Ovary (tissue), 3 donors: ENCODE results near the gene ZNF326.

Experiments used
- POLR2A ChIP-seq: fragments of 450-650 bp; IDR thresholded peaks from one replicate; pipeline ENCODE4 v1.6.1; 2017; ENCODE audit warnings: antibody characterized with exemption, mild to moderate bottlenecking, moderate library complexity
- TF ChIP-seq, protein P1 (sequence below), 3 donors: fragments of 450-650 bp in 2 of 3; fragments of 200-600 bp in 1 of 3; IDR thresholded peaks; one replicate each; pipeline versions ENCODE4 v1.5.1 to v1.8.0; 2016 to 2022; ENCODE audit warnings: antibody characterized with exemption in 3 of 3, mild to moderate bottlenecking in 1 of 3
- donor health status: DM: no; HTN: no; CAD: no.

DNA sequence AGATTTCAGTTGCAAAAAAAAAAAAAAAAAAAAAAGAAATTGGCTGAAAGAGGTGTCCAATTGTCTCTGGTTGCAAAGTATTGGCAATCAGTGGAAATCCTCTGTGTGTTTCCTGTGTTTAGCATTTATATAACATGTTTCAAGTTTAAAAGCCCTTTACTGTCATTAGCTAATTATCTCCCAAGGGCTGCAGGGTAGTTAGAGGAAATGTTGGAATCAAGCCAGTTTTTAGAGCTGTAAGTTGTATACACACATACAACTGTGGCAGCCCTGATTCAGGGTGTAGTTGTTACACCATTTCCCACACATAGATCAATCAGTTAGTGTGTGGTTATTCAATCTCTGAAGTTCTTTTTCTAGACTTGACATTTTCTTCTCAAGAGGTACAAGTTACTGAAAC, 8.9 kb upstream of the ZNF326 start:
- TF ChIP-seq, protein P1, sequence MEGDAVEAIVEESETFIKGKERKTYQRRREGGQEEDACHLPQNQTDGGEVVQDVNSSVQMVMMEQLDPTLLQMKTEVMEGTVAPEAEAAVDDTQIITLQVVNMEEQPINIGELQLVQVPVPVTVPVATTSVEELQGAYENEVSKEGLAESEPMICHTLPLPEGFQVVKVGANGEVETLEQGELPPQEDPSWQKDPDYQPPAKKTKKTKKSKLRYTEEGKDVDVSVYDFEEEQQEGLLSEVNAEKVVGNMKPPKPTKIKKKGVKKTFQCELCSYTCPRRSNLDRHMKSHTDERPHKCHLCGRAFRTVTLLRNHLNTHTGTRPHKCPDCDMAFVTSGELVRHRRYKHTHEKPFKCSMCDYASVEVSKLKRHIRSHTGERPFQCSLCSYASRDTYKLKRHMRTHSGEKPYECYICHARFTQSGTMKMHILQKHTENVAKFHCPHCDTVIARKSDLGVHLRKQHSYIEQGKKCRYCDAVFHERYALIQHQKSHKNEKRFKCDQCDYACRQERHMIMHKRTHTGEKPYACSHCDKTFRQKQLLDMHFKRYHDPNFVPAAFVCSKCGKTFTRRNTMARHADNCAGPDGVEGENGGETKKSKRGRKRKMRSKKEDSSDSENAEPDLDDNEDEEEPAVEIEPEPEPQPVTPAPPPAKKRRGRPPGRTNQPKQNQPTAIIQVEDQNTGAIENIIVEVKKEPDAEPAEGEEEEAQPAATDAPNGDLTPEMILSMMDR (IDR thresholded peaks at IDR 0.05), result no peak
- no peak for TF ChIP-seq POLR2A
